RPMI7951 (cell line): ENCODE results near the gene TOPAZ1. TPM values are rescaled to one million over a fixed set of nuclear protein-coding genes. Genes with fewer than 3 reads are reported as not detected.

Source experiments
- total RNA-seq: library from RNA; depleted of rRNA; stranded (reverse); fragments of >200 nt; shearing (Covaris generic); gene quantifications from 2 replicates; pipeline ENCODE4 v1.2.3, GENCODE V29; 2014; rRNA removed

The TOPAZ1 gene
- total RNA-seq, 1 experiment from 2014 or later, result not detected

Other genes starting within 250 kb of the TOPAZ1 start
- 43.2 and 43.3 TPM in 2 replicates for gene TCAIM, start 96.9 kb downstream of the TOPAZ1 start, total RNA-seq
- 3.7 and 4.1 TPM in 2 replicates for gene ZNF445, start 235.8 kb downstream of the TOPAZ1 start, total RNA-seq